ENCODE results near the gene CCDC148.
"Not testable (repeated sequence)": the region's sequence is repeated elsewhere in the genome, so short reads cannot be mapped to it uniquely, and the experiment has no call there.

DNA sequence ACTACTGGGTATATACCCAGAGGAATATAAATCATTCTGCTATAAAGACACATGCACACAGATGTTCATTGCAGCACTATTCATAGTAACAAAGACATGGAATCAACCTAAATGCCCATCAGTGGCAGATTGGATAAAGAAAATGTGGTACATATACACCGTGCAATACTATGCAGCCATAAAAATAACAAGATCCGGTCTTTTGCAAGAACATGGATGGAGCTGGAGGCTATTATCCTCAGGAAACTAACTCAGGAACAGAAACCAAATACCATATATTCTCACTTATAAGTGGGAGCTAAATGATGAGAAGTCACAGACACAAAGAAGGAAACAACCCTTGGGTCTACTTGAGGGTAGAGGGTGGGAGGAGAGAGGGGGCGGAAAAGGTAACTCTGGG, 16.7 kb upstream of the CCDC148 start:
- TF ChIP-seq, protein P1, sequence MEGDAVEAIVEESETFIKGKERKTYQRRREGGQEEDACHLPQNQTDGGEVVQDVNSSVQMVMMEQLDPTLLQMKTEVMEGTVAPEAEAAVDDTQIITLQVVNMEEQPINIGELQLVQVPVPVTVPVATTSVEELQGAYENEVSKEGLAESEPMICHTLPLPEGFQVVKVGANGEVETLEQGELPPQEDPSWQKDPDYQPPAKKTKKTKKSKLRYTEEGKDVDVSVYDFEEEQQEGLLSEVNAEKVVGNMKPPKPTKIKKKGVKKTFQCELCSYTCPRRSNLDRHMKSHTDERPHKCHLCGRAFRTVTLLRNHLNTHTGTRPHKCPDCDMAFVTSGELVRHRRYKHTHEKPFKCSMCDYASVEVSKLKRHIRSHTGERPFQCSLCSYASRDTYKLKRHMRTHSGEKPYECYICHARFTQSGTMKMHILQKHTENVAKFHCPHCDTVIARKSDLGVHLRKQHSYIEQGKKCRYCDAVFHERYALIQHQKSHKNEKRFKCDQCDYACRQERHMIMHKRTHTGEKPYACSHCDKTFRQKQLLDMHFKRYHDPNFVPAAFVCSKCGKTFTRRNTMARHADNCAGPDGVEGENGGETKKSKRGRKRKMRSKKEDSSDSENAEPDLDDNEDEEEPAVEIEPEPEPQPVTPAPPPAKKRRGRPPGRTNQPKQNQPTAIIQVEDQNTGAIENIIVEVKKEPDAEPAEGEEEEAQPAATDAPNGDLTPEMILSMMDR (IDR thresholded peaks at IDR 0.05), result not testable (repeated sequence)
- TF ChIP-seq EZH2 (IDR thresholded peaks at IDR 0.05; ENCODE audit: borderline replicate concordance, insufficient read depth, low read depth, low read length, poor library complexity, severe bottlenecking), result not testable (repeated sequence)
